ENCODE data around the gene EGR2. TPM values are rescaled to one million over a fixed set of nuclear protein-coding genes. Genes with fewer than 3 reads are reported as not detected.

The EGR2 gene
- total and polyA plus RNA-seq, 10 of the 15 experiments (the other 5 are each of a cell fraction or from before 2014, with no cell fraction given) = 8.3 to 56.5 (median 16.2) TPM

GRCh38 chr10:62816331-62817120, at the start of gene EGR2 (continued):
- no peak for TF ChIP-seq SREBF1 (IDR thresholded peaks at IDR 0.05; ENCODE audit: low read length)
- TF ChIP-seq ELK1 (IDR thresholded peaks at IDR 0.05; ENCODE audit: low read depth, low read length) = peak; percentile 99
- TF ChIP-seq IKZF2 (IDR thresholded peaks at IDR 0.05) = peak; percentile 73 to 80; a peak in 3 of 4 replicates
- peak; percentile 99 for TF ChIP-seq RUNX3 (IDR thresholded peaks at IDR 0.05; ENCODE audit: low read length)
- peak; percentile 75; the same call in 1 of the 2 replicates for TF ChIP-seq TBL1XR1 (IDR thresholded peaks at IDR 0.05; ENCODE audit: low read depth, low read length)
- TF ChIP-seq SMAD5 (IDR thresholded peaks at IDR 0.05; ENCODE audit: low read depth) = no peak
- peak; percentile 46 for TF ChIP-seq ATF2 (IDR thresholded peaks at IDR 0.05; ENCODE audit: low read length)
- TF ChIP-seq STAT3 (IDR thresholded peaks at IDR 0.05; ENCODE audit: low read depth, low read length) = no peak
- no peak for TF ChIP-seq HDAC2 (IDR thresholded peaks at IDR 0.05)
- TF ChIP-seq YBX1 (IDR thresholded peaks at IDR 0.05) = no peak
- no peak for TF ChIP-seq RAD21 (IDR thresholded peaks at IDR 0.05; ENCODE audit: insufficient read depth, low read depth, low read length)
- TF ChIP-seq CEBPB (IDR thresholded peaks at IDR 0.05; ENCODE audit: borderline replicate concordance in 1 of 2, low read depth in 2 of 2, low read length in 2 of 2) = no peak
- peak; percentile 92 for TF ChIP-seq CBFB (IDR thresholded peaks at IDR 0.05; ENCODE audit: low read depth)
- TF ChIP-seq POLR2AphosphoS5 (IDR thresholded peaks at IDR 0.05; ENCODE audit: low read length) = no peak; the same call in none of the 2 replicates

Data from GM12878 (cell line).